ES-I3 (cell line): ENCODE results near the gene CDC42BPB.

Experiments used
- H3K36me3 ChIP-seq: 2 replicates; pipeline ENCODE4 v1.6.1; 2013; ENCODE audit warnings: mild to moderate bottlenecking, low read length, control low read depth, moderate library complexity; ENCODE audit not compliant: insufficient read depth
- H3K4me1 ChIP-seq: 2 replicates; pipeline ENCODE4 v1.6.1; 2013; ENCODE audit warnings: mild to moderate bottlenecking, control low read depth, low read length; ENCODE audit not compliant: insufficient read depth
- H3K9ac ChIP-seq: 2 replicates; pipeline ENCODE4 v1.6.1; 2013; ENCODE audit warnings: low read depth, mild to moderate bottlenecking, low read length, moderate library complexity
- H3K9me3 ChIP-seq: 2 replicates; pipeline ENCODE4 v1.6.1; 2013; ENCODE audit warnings: mild to moderate bottlenecking, low read length, moderate library complexity; ENCODE audit not compliant: control insufficient read depth, insufficient read depth

The CDC42BPB gene

GRCh38 chr14:103071544-103072251 is 14.3 kb upstream of the CDC42BPB start:
- no peaks in the 10 kb centered on the region for H3K4me1 ChIP-seq
- no peaks in the 10 kb centered on the region for H3K9me3 ChIP-seq
- H3K9ac ChIP-seq: no peak overlapping the region
- no peaks in the 10 kb centered on the region for H3K36me3 ChIP-seq

GRCh38 chr14:103070971-103071542 is 13.7 kb upstream of the CDC42BPB start:
- no peaks in the 10 kb centered on the region for H3K9me3 ChIP-seq
- peaks cover under 1% of the 10 kb centered on the region; the same call in 1 of the 2 replicates for H3K4me1 ChIP-seq

GRCh38 chr14:103070263-103070885 is 13.0 kb upstream of the CDC42BPB start:
- Histone ChIP-seq H3K36me3 (no peaks in the 10 kb centered on the region), H3K9me3 (no peaks in the 10 kb centered on the region), H3K4me1 (peaks cover 3% of the 10 kb centered on the region; the same call in 1 of the 2 replicates), H3K9ac (no peak overlapping the region)

More at GRCh38 chr14:103070971-103071542, 13.7 kb upstream of the CDC42BPB start:
- Histone ChIP-seq H3K9ac (no peak overlapping the region), H3K36me3 (no peaks in the 10 kb centered on the region)

DNA sequence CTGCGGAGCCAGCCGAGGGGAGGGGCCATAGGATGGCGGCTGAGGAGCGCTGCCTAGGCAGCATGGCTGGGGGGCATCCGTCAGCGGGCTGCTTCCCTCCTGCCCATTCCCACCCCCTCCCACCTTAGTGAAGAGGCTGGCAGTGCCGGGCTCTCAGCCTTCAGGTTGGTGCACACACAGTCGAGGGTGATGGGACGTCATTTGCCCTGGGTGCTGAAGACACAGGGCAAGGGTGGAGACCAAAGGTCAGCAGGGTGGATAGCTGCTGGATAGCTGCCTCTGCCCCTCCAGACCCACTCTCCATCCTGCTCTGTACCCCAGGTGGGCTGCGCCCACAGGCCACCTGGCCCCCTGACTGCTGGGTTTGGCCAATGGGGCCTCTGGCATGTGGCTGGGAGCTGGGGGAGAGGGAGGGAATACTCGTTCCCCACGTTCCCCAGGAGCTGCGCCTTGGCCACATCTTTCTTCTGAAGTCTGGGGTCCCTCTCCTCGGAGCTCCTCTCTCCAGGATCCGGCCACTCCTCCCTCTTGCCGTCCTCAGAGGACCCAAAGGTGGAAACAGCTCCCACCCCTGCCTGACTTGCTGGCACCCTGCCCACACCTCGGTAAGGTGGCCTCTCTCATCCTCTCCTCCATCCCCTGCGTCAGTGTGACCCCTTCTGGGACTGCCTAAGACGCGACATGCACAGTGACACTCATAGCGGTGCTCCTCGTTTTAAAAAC is 11.2 kb upstream of the CDC42BPB start:
- no peaks in the 10 kb centered on the region for H3K9me3 ChIP-seq
- no peak overlapping the region for H3K9ac ChIP-seq
- peaks cover 3% of the 10 kb centered on the region; the same call in 1 of the 2 replicates for H3K4me1 ChIP-seq
- H3K36me3 ChIP-seq: no peaks in the 10 kb centered on the region

DNA sequence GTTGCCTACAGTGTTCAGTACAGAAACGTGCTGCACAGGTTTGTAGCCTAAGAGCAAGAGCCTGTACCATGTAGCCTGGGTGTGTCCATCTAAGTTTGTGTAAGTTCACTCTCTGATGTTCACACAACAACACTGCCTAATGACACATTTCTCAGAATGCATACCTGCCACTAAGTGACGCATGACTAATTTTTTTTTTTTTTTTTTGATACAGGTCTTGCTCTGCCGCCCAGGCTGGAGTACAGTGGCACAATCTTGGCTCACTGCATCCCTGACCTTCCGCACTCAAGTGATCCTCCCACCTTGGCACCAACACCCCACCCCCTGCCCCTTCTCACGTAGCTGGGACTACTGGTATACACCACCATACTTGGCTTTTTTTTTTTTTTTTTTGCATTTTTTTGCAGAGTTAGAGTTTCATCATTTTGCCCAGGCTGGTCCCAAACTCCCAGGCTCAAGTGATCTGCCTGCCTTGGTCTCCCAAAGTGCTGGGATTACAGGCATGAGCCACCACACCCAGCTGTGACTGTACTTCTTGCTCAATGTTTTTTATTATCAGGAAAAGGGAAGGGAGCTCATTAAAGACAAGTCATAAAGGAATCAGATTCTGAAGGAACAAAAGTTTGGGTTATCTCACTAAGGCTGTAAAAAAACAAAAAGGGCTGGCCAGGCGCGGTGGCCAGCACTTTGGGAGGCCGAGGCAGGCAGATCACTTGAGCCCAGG is 10.0 kb upstream of the CDC42BPB start:
- peaks cover 3% of the 10 kb centered on the region; the same call in 1 of the 2 replicates for H3K4me1 ChIP-seq
- H3K9ac ChIP-seq: no peak overlapping the region
- no peaks in the 10 kb centered on the region for H3K36me3 ChIP-seq
- H3K9me3 ChIP-seq: no peaks in the 10 kb centered on the region

DNA sequence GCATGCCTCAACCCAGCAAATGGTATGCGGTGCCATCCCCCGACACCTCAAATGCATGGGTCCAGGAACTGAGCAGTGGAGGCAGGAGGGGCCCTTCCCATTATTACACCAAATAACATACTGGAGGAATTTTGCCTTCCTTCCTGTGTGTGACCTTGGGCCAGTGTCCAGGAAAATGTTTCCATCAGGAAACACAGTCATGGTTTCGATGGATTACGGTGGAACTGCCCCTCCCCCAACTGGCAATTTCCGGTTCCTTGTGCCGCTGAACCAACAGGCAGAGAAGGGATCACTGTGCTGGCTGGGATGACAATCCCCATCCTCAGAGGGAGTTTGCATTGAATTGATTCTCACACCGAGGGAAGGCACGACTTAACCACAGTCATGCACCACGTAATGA is 9.1 kb upstream of the CDC42BPB start:
- H3K36me3 ChIP-seq: no peaks in the 10 kb centered on the region
- no peak overlapping the region for H3K9ac ChIP-seq
- peaks cover 3% of the 10 kb centered on the region; the same call in 1 of the 2 replicates for H3K4me1 ChIP-seq
- no peaks in the 10 kb centered on the region for H3K9me3 ChIP-seq

DNA sequence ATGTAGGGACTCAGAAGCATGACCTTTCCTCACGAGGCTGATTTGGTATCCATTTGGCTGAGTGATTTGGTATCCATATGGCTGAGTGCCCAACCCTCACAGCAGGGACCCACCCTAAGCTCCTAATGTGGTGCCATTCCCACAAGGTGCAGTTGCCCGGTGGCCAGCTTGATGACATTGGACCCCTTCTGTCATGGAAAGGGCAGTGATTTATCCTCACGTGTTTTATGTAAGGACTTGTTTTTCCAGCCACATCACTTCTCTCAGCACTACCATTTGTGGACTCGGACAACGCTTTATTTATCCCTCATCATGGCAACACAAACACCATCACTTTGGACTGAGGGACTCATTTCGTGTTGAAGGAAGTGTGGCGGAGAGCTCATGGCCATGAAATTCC is 8.5 kb upstream of the CDC42BPB start:
- peaks cover 3% of the 10 kb centered on the region; the same call in 1 of the 2 replicates for H3K4me1 ChIP-seq
- H3K36me3 ChIP-seq: no peaks in the 10 kb centered on the region
- no peak overlapping the region for H3K9ac ChIP-seq
- no peaks in the 10 kb centered on the region for H3K9me3 ChIP-seq

- H3K9me3 ChIP-seq: no peaks in the 10 kb centered on the region
- H3K4me1 ChIP-seq: peaks cover 3% of the 10 kb centered on the region; the same call in 1 of the 2 replicates
- H3K9ac ChIP-seq: no peak overlapping the region
- no peaks in the 10 kb centered on the region for H3K36me3 ChIP-seq
Measured at GRCh38 chr14:103064978-103065377, 7.6 kb upstream of the CDC42BPB start.

DNA sequence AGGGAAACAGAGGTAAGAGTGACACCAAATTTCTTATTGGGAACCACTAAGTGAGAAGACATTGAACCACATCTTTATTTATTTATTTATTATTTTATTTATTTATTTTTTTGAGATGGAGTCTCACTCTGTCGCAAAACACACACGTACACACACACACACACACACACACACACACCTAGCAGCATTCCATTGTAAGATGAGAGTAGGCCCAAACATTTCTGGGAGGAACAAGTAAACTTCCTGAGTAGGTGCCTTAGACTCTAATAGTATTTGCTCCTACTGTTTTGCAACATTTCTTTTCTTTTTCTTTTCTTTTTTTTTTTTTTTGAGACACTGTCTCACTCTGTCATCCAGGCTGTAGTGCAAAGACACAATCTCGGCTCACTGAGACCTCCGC is 7.1 kb upstream of the CDC42BPB start:
- H3K9ac ChIP-seq: no peak overlapping the region
- H3K9me3 ChIP-seq: no peaks in the 10 kb centered on the region
- no peaks in the 10 kb centered on the region for H3K36me3 ChIP-seq
- H3K4me1 ChIP-seq: peaks cover 3% of the 10 kb centered on the region; the same call in 1 of the 2 replicates

- Histone ChIP-seq H3K9me3 (no peaks in the 10 kb centered on the region), H3K4me1 (peaks cover 3% of the 10 kb centered on the region; the same call in 1 of the 2 replicates), H3K36me3 (no peaks in the 10 kb centered on the region), H3K9ac (no peak overlapping the region)
Measured at GRCh38 chr14:103061482-103061976, 4.2 kb upstream of the CDC42BPB start.

DNA sequence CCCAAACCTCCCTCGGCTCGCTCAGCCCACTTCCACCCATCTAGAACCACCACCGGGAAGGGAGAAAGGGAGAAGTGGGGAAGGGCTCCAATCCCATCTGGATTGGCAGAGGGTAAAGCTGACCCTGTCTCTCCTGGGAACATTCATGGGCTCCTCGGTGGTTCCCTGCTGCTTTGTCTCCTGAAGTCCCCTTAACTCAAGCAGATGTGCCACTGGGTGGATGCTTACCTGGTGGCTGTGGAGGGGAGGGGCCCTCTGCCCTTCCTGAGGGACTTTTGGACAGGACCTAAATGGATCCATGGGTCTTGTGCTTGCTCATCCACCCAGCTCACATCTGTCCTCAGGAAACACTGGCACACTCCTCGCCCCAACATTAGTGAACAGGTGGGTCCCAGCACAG is 2.2 kb upstream of the CDC42BPB start:
- no peak overlapping the region for H3K9ac ChIP-seq
- H3K9me3 ChIP-seq: no peaks in the 10 kb centered on the region
- H3K4me1 ChIP-seq: no peaks in the 10 kb centered on the region
- H3K36me3 ChIP-seq: no peaks in the 10 kb centered on the region

- H3K9me3 ChIP-seq: no peaks in the 10 kb centered on the region
- H3K36me3 ChIP-seq: no peaks in the 10 kb centered on the region
- H3K4me1 ChIP-seq: no peaks in the 10 kb centered on the region
- H3K9ac ChIP-seq: peak overlapping the region; percentile 92
Measured at GRCh38 chr14:103058164-103059055, 1.1 kb upstream of the CDC42BPB start.

DNA sequence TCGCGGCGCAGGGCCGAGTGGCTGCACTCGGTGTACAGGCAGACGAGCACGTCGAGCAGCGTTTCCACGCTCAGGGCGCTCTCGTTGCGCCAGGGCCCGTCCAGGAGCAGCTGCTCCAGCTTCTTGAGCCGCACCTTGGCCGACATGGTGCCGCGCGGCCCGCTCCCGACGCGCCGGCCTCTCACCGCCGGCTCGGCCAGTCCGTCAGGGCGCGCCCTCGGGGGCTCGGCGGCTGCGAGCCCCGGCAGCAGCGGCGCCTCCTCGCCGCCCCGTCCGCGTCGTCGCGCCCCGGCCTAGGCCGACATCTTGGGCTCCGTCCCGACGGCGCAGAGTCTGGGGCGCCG is 349 bp downstream of the CDC42BPB start:
- no peaks in the 10 kb centered on the region for H3K36me3 ChIP-seq
- H3K9ac ChIP-seq: peak overlapping the region; percentile 89
- no peaks in the 10 kb centered on the region for H3K9me3 ChIP-seq
- no peaks in the 10 kb centered on the region for H3K4me1 ChIP-seq
